Measurements from ENCODE around the gene GGCX.
A peak's percentile ranks its signal among the peaks of the same experiment; 100 is the strongest.

GGCX gene

DNA sequence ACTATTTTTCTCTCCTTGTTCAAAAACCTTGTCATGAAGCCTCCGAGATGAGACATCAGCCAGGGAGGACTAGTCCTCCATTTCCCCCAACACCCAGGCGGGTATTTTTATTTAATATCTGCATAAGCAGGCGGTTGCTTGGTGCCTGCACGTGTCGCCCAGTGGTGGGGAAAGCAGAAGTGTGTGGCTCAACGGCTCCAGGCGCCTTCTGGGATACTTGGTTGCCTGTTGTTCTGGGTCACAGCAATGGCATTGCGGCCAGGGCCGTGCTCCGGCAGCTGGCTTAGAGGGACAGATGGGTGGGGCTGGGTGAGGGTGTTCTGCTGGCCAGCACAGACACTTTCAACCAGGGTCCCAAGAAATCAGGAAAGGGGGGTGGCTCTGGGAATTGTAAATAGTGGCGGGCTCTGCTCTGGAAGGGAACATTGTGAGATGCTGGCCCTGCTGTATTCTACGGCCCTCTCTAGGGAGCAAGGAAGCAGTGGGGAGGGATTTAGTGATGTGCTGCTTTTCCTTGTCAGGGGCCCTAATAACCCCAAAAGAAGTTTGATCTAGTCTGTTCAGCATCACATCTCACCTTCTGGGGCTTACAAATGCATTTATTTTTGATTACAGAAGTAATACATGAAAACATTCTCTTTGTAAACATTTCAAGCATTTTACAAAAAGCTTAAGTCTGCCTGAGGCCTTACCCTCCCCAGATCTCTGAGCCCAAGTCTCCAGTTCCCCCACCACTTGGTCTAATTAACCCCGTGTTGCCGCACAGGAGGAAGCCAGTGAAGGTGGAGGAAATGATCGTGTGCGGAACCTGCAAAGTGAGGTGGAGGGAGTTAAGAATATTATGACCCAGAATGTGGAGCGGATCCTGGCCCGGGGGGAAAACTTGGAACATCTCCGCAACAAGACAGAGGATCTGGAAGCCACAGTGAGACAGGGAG lies 17.2 kb upstream of the GGCX start:
- no peak for DNase-seq (ENCODE audit: low read depth, low spot score)
- H3K4me1 ChIP-seq (ENCODE audit: insufficient read depth, insufficient read length) = no peaks in the 10 kb centered on the region
- H3K9me3 ChIP-seq (ENCODE audit: insufficient read depth, low read length) = no peaks in the 10 kb centered on the region
- peak overlapping the region; percentile 47 for H3K9ac ChIP-seq (ENCODE audit: insufficient read length, low read depth)
- H3K36me3 ChIP-seq (ENCODE audit: insufficient read depth, insufficient read length, low read length) = no peaks in the 10 kb centered on the region
- no peak overlapping the region for H3K4me3 ChIP-seq (ENCODE audit: insufficient read length, low read depth)
- peaks cover 30% of the 10 kb centered on the region for H3K27me3 ChIP-seq (ENCODE audit: insufficient read depth, insufficient read length)
- no peak for TF ChIP-seq SUZ12 (IDR thresholded peaks at IDR 0.05; ENCODE audit: extremely low read depth, insufficient read depth, insufficient read length)
- TF ChIP-seq ZNF274 (IDR thresholded peaks at IDR 0.05; ENCODE audit: low read depth, low read length) = no peak
- TF ChIP-seq YY1 (IDR thresholded peaks at IDR 0.05; ENCODE audit: insufficient read depth, insufficient read length) = no peak

DNA sequence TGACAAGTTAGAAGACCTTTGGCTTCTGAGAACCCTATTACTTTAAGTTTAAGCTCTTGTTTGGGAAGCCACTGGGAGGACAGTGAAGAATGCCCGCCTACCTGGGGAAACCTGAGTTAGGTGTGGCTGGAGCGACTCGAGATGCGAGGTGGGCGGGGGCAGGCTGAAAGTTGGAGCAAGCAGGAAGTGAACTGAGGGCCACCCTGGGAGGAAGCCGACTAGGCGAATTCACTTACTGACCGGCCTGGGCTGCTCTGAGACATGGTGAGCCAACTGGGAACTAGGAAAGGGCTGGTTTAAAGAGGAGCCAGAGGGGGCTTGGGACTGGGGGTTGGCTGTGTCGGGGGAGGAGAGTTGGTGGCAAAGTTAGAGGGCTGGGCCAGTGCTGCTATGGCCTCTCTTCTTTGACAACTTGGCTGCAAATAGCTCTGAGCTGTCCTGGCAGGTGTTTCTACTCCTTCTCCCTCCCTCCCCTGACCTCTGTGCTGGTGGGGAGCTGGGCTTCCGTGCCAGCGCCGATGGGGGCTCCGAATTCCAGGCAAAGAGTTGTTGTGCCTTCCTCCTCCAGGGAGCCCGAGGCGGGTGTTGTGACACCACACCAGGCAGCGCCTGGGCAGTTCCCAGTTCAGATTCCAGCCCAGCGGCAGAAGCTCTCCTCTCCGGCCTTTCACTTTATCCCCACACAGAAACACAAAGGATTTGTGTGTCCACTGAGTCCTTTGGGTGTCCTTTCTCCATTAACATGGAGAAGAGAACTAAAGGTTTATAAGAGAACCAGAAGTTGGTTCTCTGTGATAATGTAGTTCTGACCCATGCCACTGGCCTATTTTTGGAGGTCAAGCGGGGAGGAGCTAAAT lies 16.3 kb upstream of the GGCX start, which contains the start of gene VAMP8:
VAMP8 (plus strand) TSS at position 201 of the 857 bp plus-strand sequence; CDS start at position 262, 61 bp downstream.
- DNase-seq (ENCODE audit: low read depth, low spot score) = no peak
- Histone ChIP-seq H3K27me3 (ENCODE audit: insufficient read depth, insufficient read length) (peaks cover 28% of the 10 kb centered on the region), H3K9me3 (ENCODE audit: insufficient read depth, low read length) (no peaks in the 10 kb centered on the region), H3K9ac (ENCODE audit: insufficient read length, low read depth) (peak within 1 kb of the TSS; percentile 56), H3K4me3 (ENCODE audit: insufficient read length, low read depth) (peak within 1 kb of the TSS; percentile 21), H3K36me3 (ENCODE audit: insufficient read depth, insufficient read length, low read length) (no peaks in the 10 kb centered on the region), H3K4me1 (ENCODE audit: insufficient read depth, insufficient read length) (no peaks in the 10 kb centered on the region)
- TF ChIP-seq YY1 (IDR thresholded peaks at IDR 0.05; ENCODE audit: insufficient read depth, insufficient read length) (no peak), ZNF274 (IDR thresholded peaks at IDR 0.05; ENCODE audit: low read depth, low read length) (no peak), SUZ12 (IDR thresholded peaks at IDR 0.05; ENCODE audit: extremely low read depth, insufficient read depth, insufficient read length) (no peak)

DNA sequence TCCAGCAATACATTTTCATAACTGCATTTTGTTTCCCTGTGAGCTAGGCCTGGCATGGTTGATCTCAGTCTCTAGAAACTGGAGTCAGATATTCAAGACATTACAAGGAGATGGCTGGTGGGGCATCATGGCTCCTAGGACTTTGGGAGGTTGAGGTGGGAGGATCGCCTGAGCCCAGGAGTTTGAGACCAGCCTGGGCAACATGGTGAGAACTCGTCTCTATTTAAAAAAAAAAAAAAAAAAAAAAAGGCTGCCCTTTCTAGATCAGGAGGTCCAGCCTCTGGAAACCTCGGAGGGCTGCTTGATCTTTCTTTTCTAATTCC lies 15.7 kb upstream of the GGCX start:
- no peaks in the 10 kb centered on the region for H3K9me3 ChIP-seq (ENCODE audit: insufficient read depth, low read length)
- no peak for DNase-seq (ENCODE audit: low read depth, low spot score)
- TF ChIP-seq SUZ12 (IDR thresholded peaks at IDR 0.05; ENCODE audit: extremely low read depth, insufficient read depth, insufficient read length) (no peak), ZNF274 (IDR thresholded peaks at IDR 0.05; ENCODE audit: low read depth, low read length) (no peak), YY1 (IDR thresholded peaks at IDR 0.05; ENCODE audit: insufficient read depth, insufficient read length) (no peak)
- H3K9ac ChIP-seq (ENCODE audit: insufficient read length, low read depth) = no peak overlapping the region
- no peaks in the 10 kb centered on the region for H3K36me3 ChIP-seq (ENCODE audit: insufficient read depth, insufficient read length, low read length)
- no peaks in the 10 kb centered on the region for H3K4me1 ChIP-seq (ENCODE audit: insufficient read depth, insufficient read length)
- no peak overlapping the region for H3K4me3 ChIP-seq (ENCODE audit: insufficient read length, low read depth)
- H3K27me3 ChIP-seq (ENCODE audit: insufficient read depth, insufficient read length) = peaks cover 23% of the 10 kb centered on the region

DNA sequence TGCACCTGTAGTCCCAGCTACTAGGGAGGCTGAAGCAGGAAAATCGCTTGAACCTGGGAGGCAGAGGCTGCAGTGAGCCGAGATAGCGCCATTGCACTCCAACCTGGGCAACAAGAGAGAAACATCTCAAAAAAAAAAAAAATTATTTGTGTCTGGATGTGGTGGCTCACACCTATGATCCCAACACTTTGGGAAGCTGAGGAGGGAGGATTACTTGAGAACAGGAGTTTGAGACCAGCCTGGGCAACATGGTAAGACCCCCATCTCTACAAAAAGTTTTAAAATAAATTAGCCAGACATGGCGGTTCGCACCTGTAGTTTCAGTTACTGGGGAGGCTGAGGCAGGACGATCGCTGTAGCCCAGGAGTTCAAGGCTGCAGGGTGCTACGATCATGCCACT lies 14.4 kb upstream of the GGCX start:
- DNase-seq (ENCODE audit: low read depth, low spot score) = no peak
- Histone ChIP-seq H3K27me3 (ENCODE audit: insufficient read depth, insufficient read length) (peaks cover 28% of the 10 kb centered on the region), H3K36me3 (ENCODE audit: insufficient read depth, insufficient read length, low read length) (no peaks in the 10 kb centered on the region), H3K9ac (ENCODE audit: insufficient read length, low read depth) (no peak overlapping the region), H3K4me1 (ENCODE audit: insufficient read depth, insufficient read length) (no peaks in the 10 kb centered on the region), H3K4me3 (ENCODE audit: insufficient read length, low read depth) (no peak overlapping the region), H3K9me3 (ENCODE audit: insufficient read depth, low read length) (no peaks in the 10 kb centered on the region)
- no peak for TF ChIP-seq YY1 (IDR thresholded peaks at IDR 0.05; ENCODE audit: insufficient read depth, insufficient read length)
- TF ChIP-seq SUZ12 (IDR thresholded peaks at IDR 0.05; ENCODE audit: extremely low read depth, insufficient read depth, insufficient read length) = no peak
- TF ChIP-seq ZNF274 (IDR thresholded peaks at IDR 0.05; ENCODE audit: low read depth, low read length) = no peak

DNA sequence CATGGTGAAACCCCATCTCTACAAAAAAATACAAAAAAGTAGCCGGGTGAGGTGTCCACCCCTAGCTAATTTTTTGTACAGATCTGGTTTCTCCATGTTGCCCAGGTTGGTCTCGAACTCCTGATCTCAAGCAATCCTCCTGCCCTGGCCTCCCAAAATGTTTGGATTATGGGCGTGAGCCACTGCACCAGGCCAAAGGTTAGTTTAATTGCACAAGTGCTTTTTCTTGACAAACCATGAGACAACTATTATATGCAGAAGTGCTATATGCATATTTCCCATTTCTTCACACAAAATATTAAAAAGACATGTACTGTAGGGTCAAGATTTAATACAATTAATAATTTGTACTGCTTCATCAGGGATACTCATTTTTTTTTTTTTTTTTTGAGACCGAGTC lies 5.0 kb upstream of the GGCX start:
- Histone ChIP-seq H3K9ac (ENCODE audit: insufficient read length, low read depth) (no peak overlapping the region), H3K4me1 (ENCODE audit: insufficient read depth, insufficient read length) (no peaks in the 10 kb centered on the region), H3K36me3 (ENCODE audit: insufficient read depth, insufficient read length, low read length) (no peaks in the 10 kb centered on the region), H3K4me3 (ENCODE audit: insufficient read length, low read depth) (no peak overlapping the region), H3K9me3 (ENCODE audit: insufficient read depth, low read length) (no peaks in the 10 kb centered on the region), H3K27me3 (ENCODE audit: insufficient read depth, insufficient read length) (peaks cover 29% of the 10 kb centered on the region)
- no peak for DNase-seq (ENCODE audit: low read depth, low spot score)
- no peak for TF ChIP-seq SUZ12 (IDR thresholded peaks at IDR 0.05; ENCODE audit: extremely low read depth, insufficient read depth, insufficient read length)
- no peak for TF ChIP-seq YY1 (IDR thresholded peaks at IDR 0.05; ENCODE audit: insufficient read depth, insufficient read length)
- TF ChIP-seq ZNF274 (IDR thresholded peaks at IDR 0.05; ENCODE audit: low read depth, low read length) = no peak

DNA sequence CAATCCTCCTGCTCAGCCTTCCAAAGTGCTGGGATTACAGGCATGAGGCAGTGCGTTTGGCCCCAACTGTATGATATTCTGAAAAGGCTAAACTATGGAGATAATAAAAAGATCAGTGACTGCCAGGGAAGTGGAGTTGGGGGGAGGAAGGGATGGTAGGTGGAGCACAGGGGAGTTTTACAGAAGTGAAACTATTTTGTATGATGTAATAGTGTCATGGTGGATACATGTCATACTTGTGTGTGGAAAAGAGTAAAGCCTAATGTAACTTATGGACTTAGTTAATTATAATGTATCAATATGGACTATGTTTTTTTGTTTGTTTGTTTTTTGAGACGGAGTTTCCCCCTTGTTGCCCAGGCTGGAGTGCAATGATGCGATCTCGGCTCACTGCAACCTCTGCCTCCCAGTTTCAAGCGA lies 2.9 kb upstream of the GGCX start:
- DNase-seq (ENCODE audit: low read depth, low spot score) = no peak
- Histone ChIP-seq H3K4me3 (ENCODE audit: insufficient read length, low read depth) (no peak overlapping the region), H3K9ac (ENCODE audit: insufficient read length, low read depth) (no peak overlapping the region), H3K4me1 (ENCODE audit: insufficient read depth, insufficient read length) (no peaks in the 10 kb centered on the region), H3K9me3 (ENCODE audit: insufficient read depth, low read length) (no peaks in the 10 kb centered on the region), H3K36me3 (ENCODE audit: insufficient read depth, insufficient read length, low read length) (peaks cover 3% of the 10 kb centered on the region), H3K27me3 (ENCODE audit: insufficient read depth, insufficient read length) (peaks cover 9% of the 10 kb centered on the region)
- TF ChIP-seq YY1 (IDR thresholded peaks at IDR 0.05; ENCODE audit: insufficient read depth, insufficient read length) (no peak), SUZ12 (IDR thresholded peaks at IDR 0.05; ENCODE audit: extremely low read depth, insufficient read depth, insufficient read length) (no peak), ZNF274 (IDR thresholded peaks at IDR 0.05; ENCODE audit: low read depth, low read length) (no peak)
